ENCODE measurements around the gene SRP72.

The SRP72 gene

GRCh38 chr4:56552273-56552672, 84.9 kb downstream of the SRP72 start:
- DNase-seq = no peak

All from MV-4-11 (cell line).